GM19043 (cell line): Measurements from ENCODE around the gene SFI1.
"Not testable (repeated sequence)": the region's sequence is repeated elsewhere in the genome, so short reads cannot be mapped to it uniquely, and the experiment has no call there.

Experiments
- ATAC-seq: cut with Tn5 transposase; IDR thresholded peaks from one replicate; pipeline ENCODE4 v1.9.1; 2021; ENCODE audit warnings: low read depth; ENCODE audit not compliant: unreplicated experiment

SFI1 gene

GRCh38 chr22:31496007-31496734 is at the start of gene SFI1:
SFI1 (plus strand) TSS chr22:31496536; CDS start chr22:31508285, 11,749 bp downstream.
- peak; percentile 65 for ATAC-seq

GRCh38 chr22:31446767-31447166 is 49.6 kb upstream of the SFI1 start:
- ATAC-seq: no peak

- no peak for ATAC-seq
Observed at GRCh38 chr22:31447337-31447736, 49.0 kb upstream of the SFI1 start.

GRCh38 chr22:31448382-31448781 is 48.0 kb upstream of the SFI1 start:
- ATAC-seq: no peak

GRCh38 chr22:31449506-31449905 is 46.8 kb upstream of the SFI1 start:
- no peak for ATAC-seq

- no peak for ATAC-seq
Observed at GRCh38 chr22:31451709-31452571, 44.4 kb upstream of the SFI1 start.

- no peak for ATAC-seq
Observed at GRCh38 chr22:31461699-31462098, 34.6 kb upstream of the SFI1 start.

- no peak for ATAC-seq
Observed at GRCh38 chr22:31465307-31465706, 31.0 kb upstream of the SFI1 start.

- no peak for ATAC-seq
Observed at GRCh38 chr22:31474743-31475142, 21.6 kb upstream of the SFI1 start.

- no peak for ATAC-seq
Observed at GRCh38 chr22:31475800-31476199, 20.5 kb upstream of the SFI1 start.

- no peak for ATAC-seq
Observed at GRCh38 chr22:31477329-31477728, 19.0 kb upstream of the SFI1 start.

GRCh38 chr22:31481129-31481528 is 15.2 kb upstream of the SFI1 start:
- no peak for ATAC-seq

- ATAC-seq: not testable (repeated sequence)
Observed at GRCh38 chr22:31482470-31482869, 13.9 kb upstream of the SFI1 start.

GRCh38 chr22:31486369-31486768 is 10.0 kb upstream of the SFI1 start:
- not testable (repeated sequence) for ATAC-seq

- no peak for ATAC-seq
Observed at GRCh38 chr22:31486951-31487350, 9.4 kb upstream of the SFI1 start.

GRCh38 chr22:31488346-31488883 is 7.9 kb upstream of the SFI1 start:
- ATAC-seq: no peak

- no peak for ATAC-seq
Observed at GRCh38 chr22:31488988-31489617, 7.2 kb upstream of the SFI1 start.

- peak; percentile 29 for ATAC-seq
Observed at GRCh38 chr22:31489632-31490495, 6.5 kb upstream of the SFI1 start, which contains the start of gene EIF4ENIF1. EIF4ENIF1 (minus strand) TSS chr22:31489842; CDS start chr22:31488718, 1,124 bp downstream.

GRCh38 chr22:31490496-31490925 is 5.8 kb upstream of the SFI1 start:
- peak; percentile 52 for ATAC-seq
